Erythroblast (primary cell): ENCODE results near the gene FGFR2.

ENCODE experiments used
- DNase-seq, 2 experiments: peaks; one replicate each; lab custom pipeline; 2025; lab: John Stamatoyannopoulos, UW
- GATA1 ChIP-seq: IDR thresholded peaks from 2 replicates; pipeline ENCODE4 v1.6.1; 2011; ENCODE audit warnings: low read depth, mild to moderate bottlenecking, control low read depth, low read length, moderate library complexity
- POLR2A ChIP-seq: IDR thresholded peaks from 2 replicates; pipeline ENCODE4 v1.6.1; 2011; ENCODE audit warnings: mild to moderate bottlenecking, low read length

FGFR2 gene

DNA sequence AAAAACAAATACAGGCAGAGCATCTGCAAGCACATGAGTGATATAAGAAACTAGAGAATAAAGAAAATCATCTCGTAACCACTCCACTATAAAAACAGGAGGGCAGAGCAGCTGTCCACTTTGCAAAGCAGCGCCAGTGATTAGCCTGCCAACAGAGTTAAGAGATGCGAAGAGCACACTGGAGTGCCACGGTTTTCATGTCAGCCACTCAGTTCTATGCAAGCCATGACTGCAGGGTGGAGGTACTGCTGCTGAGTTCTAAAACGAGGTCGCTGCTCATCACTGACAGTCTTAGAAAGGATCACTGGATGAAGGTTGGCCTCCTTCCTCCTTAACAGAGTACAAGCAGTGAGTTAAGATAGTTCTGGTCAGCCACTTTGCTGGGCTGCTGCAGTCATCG, 58.5 kb downstream of the FGFR2 start:
- no peak for DNase-seq
- TF ChIP-seq GATA1 (no peak), POLR2A (no peak)

- no peak for TF ChIP-seq POLR2A
- no peak for DNase-seq
Measured at GRCh38 chr10:121536310-121536913, 61.8 kb downstream of the FGFR2 start.

- TF ChIP-seq GATA1 (no peak), POLR2A (no peak)
- no peak for DNase-seq
Measured at GRCh38 chr10:121535381-121535780, 62.9 kb downstream of the FGFR2 start.

DNA sequence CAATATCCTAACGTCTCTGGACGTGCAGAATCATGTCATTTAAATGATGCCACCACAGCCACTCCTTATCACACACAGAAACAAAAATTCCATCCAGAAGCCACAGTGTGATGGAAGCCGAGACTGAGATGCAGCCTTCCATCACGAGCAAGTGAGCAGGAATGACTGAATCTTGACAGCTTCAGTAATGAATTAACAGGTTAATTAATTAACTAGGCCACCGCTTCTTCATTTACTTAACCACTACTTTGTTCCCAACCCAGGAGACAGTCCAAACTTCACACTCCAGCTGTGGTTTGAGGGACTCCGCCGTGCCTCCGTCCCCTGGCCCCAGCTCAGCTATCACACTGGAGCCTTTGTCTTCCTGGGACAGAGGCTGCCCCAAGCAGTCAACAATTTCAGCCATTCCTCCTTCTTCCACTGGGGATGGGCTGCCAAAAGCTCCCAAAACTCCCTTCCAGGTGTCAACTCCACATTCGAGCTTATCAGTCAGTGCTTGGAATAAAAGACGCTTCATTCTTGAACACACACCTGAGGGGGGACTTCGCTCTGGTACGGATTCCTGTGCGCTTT, 65.9 kb downstream of the FGFR2 start:
- TF ChIP-seq POLR2A = no peak
- no peak for TF ChIP-seq GATA1
- DNase-seq = no peak

GRCh38 chr10:121531830-121532178, 66.4 kb downstream of the FGFR2 start:
- TF ChIP-seq GATA1 (no peak), POLR2A (no peak)
- no peak for DNase-seq

GRCh38 chr10:121531076-121531829, 67.0 kb downstream of the FGFR2 start:
- no peak for TF ChIP-seq GATA1
- TF ChIP-seq POLR2A = no peak
- DNase-seq = no peak

DNA sequence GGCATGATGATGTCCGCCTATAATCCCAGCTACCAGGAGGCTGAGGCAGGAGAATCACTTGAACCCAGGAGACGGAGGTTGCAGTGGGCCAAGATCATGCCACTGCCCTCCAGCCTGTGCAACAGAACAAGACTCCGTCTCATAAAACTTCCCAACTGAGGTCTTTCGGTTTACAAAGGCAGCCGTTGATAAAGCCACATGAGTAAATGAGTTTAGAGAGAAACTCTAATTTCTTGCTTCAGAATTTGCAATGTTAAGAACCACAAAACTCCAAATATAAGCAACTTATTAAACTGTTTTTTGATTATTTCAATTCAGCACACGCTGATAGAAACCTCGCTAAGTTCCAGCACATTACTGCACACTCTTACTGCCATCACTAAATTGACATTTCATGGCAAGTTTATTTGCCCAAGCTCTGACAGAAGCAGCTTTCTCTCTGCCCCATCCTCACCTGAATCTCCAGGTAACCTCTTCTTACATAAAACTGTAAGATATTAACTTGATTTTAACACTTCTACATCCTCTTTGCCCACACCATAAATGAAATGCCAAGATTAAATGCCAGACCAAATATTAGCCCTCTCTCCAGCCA, 67.7 kb downstream of the FGFR2 start:
- TF ChIP-seq POLR2A (no peak), GATA1 (no peak)
- no peak for DNase-seq

GRCh38 chr10:121527690-121528089, 70.6 kb downstream of the FGFR2 start:
- TF ChIP-seq POLR2A (no peak), GATA1 (no peak)
- no peak for DNase-seq

- no peak for DNase-seq
Measured at GRCh38 chr10:121526801-121527221, 71.4 kb downstream of the FGFR2 start.

DNA sequence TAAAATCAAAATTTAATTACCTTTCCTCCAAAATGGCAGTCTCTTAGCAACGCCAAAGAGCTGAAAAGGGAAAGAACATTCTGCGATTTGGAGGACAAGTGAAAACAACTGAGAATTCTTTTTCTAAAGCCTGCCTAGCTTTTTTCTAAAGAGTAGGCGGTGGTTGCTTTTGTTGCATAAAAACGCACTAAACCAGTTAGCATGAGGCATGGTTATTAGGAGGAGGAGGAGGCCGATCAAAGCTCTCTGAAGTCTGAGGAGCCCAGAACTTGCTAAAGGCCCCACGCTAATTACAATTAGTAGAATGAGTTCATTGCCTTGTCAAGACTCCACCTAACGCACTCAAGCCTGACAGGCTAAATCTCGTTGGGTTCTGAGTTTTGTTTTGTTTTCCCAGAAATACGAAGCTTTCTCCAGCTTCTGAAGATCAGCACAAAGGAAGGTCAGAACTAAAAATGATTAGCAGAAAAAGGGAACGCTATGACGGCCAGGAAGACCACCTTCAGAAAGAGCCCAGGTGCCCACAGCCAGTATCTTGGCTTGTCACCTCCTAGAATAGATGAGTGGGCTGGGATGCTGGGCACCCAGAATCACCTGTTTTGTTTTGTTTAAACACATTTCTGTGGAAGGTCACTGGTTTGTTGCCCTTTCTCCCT, 72.0 kb downstream of the FGFR2 start:
- no peak for TF ChIP-seq POLR2A
- TF ChIP-seq GATA1 = no peak

More at GRCh38 chr10:121526801-121527221, 71.4 kb downstream of the FGFR2 start:
- TF ChIP-seq POLR2A (no peak), GATA1 (no peak)

GRCh38 chr10:121525251-121526134, 72.8 kb downstream of the FGFR2 start:
- TF ChIP-seq GATA1 = no peak
- no peak for TF ChIP-seq POLR2A

More for the DNA sequence above, 72.0 kb downstream of the FGFR2 start:
- no peak for DNase-seq

GRCh38 chr10:121524157-121524817, 74.0 kb downstream of the FGFR2 start:
- TF ChIP-seq GATA1 = no peak
- TF ChIP-seq POLR2A = no peak

More at GRCh38 chr10:121525251-121526134, 72.8 kb downstream of the FGFR2 start:
- DNase-seq = no peak

GRCh38 chr10:121522831-121523230, 75.4 kb downstream of the FGFR2 start:
- no peak for TF ChIP-seq POLR2A
- no peak for TF ChIP-seq GATA1

More at GRCh38 chr10:121524157-121524817, 74.0 kb downstream of the FGFR2 start:
- no peak for DNase-seq

More at GRCh38 chr10:121522831-121523230, 75.4 kb downstream of the FGFR2 start:
- DNase-seq = no peak
